GM19025 (cell line): Measurements from ENCODE around the gene PSME1.
"Not testable (repeated sequence)": the region's sequence is repeated elsewhere in the genome, so short reads cannot be mapped to it uniquely, and the experiment has no call there.

Experiments used
- ATAC-seq: cut with Tn5 transposase; IDR thresholded peaks from one replicate; pipeline ENCODE4 v1.9.1; 2021; ENCODE audit warnings: mild to moderate bottlenecking, low read depth, moderate library complexity; ENCODE audit not compliant: unreplicated experiment

PSME1 gene

GRCh38 chr14:24103451-24103850 is 32.5 kb upstream of the PSME1 start:
- ATAC-seq = no peak

- not testable (repeated sequence) for ATAC-seq
Measured at GRCh38 chr14:24105609-24106239, 30.3 kb upstream of the PSME1 start.

- ATAC-seq = no peak
Measured at GRCh38 chr14:24106672-24107271, 29.2 kb upstream of the PSME1 start.

- ATAC-seq = peak; percentile 26
Measured at GRCh38 chr14:24108336-24108874, 27.6 kb upstream of the PSME1 start.

GRCh38 chr14:24110060-24110459 is 25.9 kb upstream of the PSME1 start:
- ATAC-seq = no peak

GRCh38 chr14:24110523-24110922 is 25.5 kb upstream of the PSME1 start:
- no peak for ATAC-seq

- no peak for ATAC-seq
Measured at GRCh38 chr14:24113379-24113800, 22.6 kb upstream of the PSME1 start.

- ATAC-seq = peak; percentile 24
Measured at GRCh38 chr14:24113801-24114531, 22.0 kb upstream of the PSME1 start.

GRCh38 chr14:24114532-24115421 is 21.2 kb upstream of the PSME1 start, which contains the start of the genes DCAF11 and NRL:
TSS of gene DCAF11 (plus strand) at chr14:24114777. CDS start at chr14:24115595, 818 bp downstream.
TSS of gene NRL (minus strand) at chr14:24114949. CDS start at chr14:24082848, 32,101 bp downstream.
- peak; percentile 77 for ATAC-seq

- no peak for ATAC-seq
Measured at GRCh38 chr14:24115422-24116127, 20.4 kb upstream of the PSME1 start.

GRCh38 chr14:24116128-24116814 is 19.7 kb upstream of the PSME1 start:
- no peak for ATAC-seq

- no peak for ATAC-seq
Measured at GRCh38 chr14:24117179-24117578, 18.8 kb upstream of the PSME1 start.

GRCh38 chr14:24119691-24120090 is 16.3 kb upstream of the PSME1 start:
- ATAC-seq = no peak

- ATAC-seq = no peak
Measured at GRCh38 chr14:24121210-24121609, 14.8 kb upstream of the PSME1 start.

GRCh38 chr14:24122416-24122815 is 13.6 kb upstream of the PSME1 start:
- no peak for ATAC-seq

- ATAC-seq = no peak
Measured at GRCh38 chr14:24122898-24123297, 13.1 kb upstream of the PSME1 start.

- peak; percentile 77 for ATAC-seq
Measured at GRCh38 chr14:24123424-24124417, 12.3 kb upstream of the PSME1 start.

- ATAC-seq = no peak
Measured at GRCh38 chr14:24126939-24127338, 9.1 kb upstream of the PSME1 start.
